Breast epithelium (tissue), 4 donors: Measurements from ENCODE around the gene NACC2. TPM values are rescaled to one million over a fixed set of nuclear protein-coding genes. Genes with fewer than 3 reads are reported as not detected.

Source experiments
- DNase-seq, 2 donors: peaks; one replicate each; pipeline ENCODE4 v3.0.0-alpha.2; 2019; ENCODE audit warnings: low spot score in 2 of 2
- H3K27ac ChIP-seq, 2 donors: fragments of 200-600 bp; sonication (generic) in 1 of 2; one replicate each; pipeline ENCODE4 v1.5.1; 2016 to 2019; ENCODE audit warnings: mild to moderate bottlenecking in 1 of 2
- H3K27me3 ChIP-seq, 2 donors: fragments of 200-600 bp; sonication (generic) in 1 of 2; one replicate each; pipeline versions ENCODE4 v1.5.1 to v1.6.0; 2017 to 2019; ENCODE audit warnings: control low read depth in 1 of 2, mild to moderate bottlenecking in 1 of 2
- H3K36me3 ChIP-seq: fragments of 200-600 bp; one replicate; pipeline ENCODE4 v1.5.1; 2019
- H3K4me1 ChIP-seq, 2 donors: fragments of 200-600 bp; sonication (generic); one replicate each; pipeline ENCODE4 v1.5.1; 2016 to 2019; ENCODE audit warnings: control low read depth in 1 of 2
- H3K4me3 ChIP-seq, 3 donors: fragments of 200-600 bp; sonication (generic); 1 replicate in 2 of 3; 2 replicates in 1 of 3; pipeline ENCODE4 v1.5.1; 2016 to 2019; ENCODE audit warnings: mild to moderate bottlenecking in 3 of 3, moderate library complexity in 2 of 3
- H3K9me3 ChIP-seq, 2 donors: fragments of 200-600 bp; sonication (generic) in 1 of 2; one replicate each; pipeline ENCODE4 v1.5.1; 2016 to 2019; ENCODE audit warnings: control low read depth in 1 of 2
- POLR2A ChIP-seq: fragments of 450-650 bp; IDR thresholded peaks from one replicate; pipeline ENCODE4 v1.6.1; 2016; ENCODE audit warnings: antibody characterized with exemption, mild to moderate bottlenecking, moderate library complexity
- POLR2AphosphoS5 ChIP-seq, 3 donors: sonication (generic); formaldehyde crosslinking; IDR thresholded peaks; one replicate each; pipeline ENCODE4 v1.6.1; 2017; ENCODE audit warnings: antibody characterized with exemption in 3 of 3
- intact Hi-C: fragments of 100-400 bp; cut with DNase I; formaldehyde crosslinking; loops from one replicate; pipeline ENCODE4 v1.15.1; 2023; ENCODE audit warnings: low total_unique reads
- total RNA-seq, 3 donors: library from RNA; depleted of rRNA; stranded (reverse); fragments of >200 nt; gene quantifications; one replicate each; pipeline ENCODE4 v1.1.0, GENCODE V29; 2016
- TF ChIP-seq, protein P1 (sequence below), 3 donors: fragments of 450-650 bp; IDR thresholded peaks; one replicate each; pipeline ENCODE4 v1.5.1; 2016 to 2017; ENCODE audit warnings: antibody characterized with exemption in 3 of 3, mild to moderate bottlenecking in 3 of 3, moderate library complexity in 3 of 3

The NACC2 gene
- total RNA-seq, 3 donors from 2014 or later = 14.0 to 24.2 (median 19.3) TPM

DNA sequence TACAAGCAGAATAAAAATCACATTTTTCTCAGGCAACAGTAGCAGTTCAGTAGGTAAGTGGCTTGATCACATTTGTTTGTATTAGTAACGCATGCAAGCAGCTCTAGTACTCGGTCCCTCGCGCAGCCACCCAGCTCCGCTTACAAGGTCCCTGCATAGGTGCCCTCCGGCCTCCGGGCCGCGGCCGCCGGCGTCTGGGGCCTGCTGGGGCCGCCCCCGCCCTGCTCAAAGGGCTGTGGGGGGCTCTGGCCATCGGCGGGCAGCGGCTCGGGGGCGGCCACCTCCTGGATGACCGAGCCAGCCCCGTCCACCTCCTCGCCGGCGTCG lies 83.8 kb downstream of the NACC2 start:
- peak overlapping the region; percentile 29 to 81 for H3K27ac ChIP-seq
- no peaks in the 10 kb centered on the region for H3K36me3 ChIP-seq
- intact Hi-C loops = no loop called here
- H3K4me3 ChIP-seq = peak overlapping the region in 1 of 3 donors; percentile 39
- H3K9me3 ChIP-seq = no peaks in the 10 kb centered on the region
- no peaks in the 10 kb centered on the region for H3K27me3 ChIP-seq
- no peak for DNase-seq
- TF ChIP-seq, protein P1, sequence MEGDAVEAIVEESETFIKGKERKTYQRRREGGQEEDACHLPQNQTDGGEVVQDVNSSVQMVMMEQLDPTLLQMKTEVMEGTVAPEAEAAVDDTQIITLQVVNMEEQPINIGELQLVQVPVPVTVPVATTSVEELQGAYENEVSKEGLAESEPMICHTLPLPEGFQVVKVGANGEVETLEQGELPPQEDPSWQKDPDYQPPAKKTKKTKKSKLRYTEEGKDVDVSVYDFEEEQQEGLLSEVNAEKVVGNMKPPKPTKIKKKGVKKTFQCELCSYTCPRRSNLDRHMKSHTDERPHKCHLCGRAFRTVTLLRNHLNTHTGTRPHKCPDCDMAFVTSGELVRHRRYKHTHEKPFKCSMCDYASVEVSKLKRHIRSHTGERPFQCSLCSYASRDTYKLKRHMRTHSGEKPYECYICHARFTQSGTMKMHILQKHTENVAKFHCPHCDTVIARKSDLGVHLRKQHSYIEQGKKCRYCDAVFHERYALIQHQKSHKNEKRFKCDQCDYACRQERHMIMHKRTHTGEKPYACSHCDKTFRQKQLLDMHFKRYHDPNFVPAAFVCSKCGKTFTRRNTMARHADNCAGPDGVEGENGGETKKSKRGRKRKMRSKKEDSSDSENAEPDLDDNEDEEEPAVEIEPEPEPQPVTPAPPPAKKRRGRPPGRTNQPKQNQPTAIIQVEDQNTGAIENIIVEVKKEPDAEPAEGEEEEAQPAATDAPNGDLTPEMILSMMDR (IDR thresholded peaks at IDR 0.05) = no peak
- no peak for TF ChIP-seq POLR2A
- no peak for TF ChIP-seq POLR2AphosphoS5 (IDR thresholded peaks at IDR 0.05)
- no peaks in the 10 kb centered on the region for H3K4me1 ChIP-seq

DNA sequence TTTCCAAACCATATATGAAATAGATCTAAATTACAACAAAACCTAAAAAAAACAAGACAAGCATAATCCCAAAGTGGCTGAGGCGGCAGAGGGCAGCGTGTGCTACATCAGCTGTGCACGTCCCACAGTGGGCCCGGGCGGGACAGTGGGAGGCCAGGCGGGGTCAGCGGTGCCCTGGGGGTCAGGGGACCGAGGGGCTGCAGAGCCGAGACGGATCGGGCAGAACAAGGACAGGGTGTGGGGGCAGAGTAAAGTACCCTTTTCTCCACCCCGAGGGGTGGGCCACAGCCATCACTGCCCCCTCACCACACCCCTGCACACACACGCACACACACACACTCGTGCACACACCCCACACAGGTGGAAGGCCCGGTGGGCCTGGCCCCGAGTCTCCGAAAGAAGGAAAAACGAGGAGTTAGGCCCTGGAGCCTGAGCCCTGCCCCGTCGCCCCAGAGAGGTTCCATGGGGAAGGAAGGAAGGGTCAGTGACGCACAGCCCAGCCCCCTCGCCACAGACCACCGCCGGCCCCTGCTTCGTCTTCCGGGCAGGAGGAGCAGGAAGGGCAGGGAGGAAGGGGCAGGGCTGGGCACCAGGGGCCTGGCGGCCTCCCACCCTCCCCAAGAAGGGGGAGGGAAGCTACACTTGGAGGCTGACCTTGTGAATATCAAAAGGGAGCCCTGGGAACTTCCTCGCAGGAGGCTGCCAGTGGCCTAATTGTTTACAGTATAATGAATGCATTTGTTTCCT lies 84.3 kb downstream of the NACC2 start:
- no peak overlapping the region for H3K4me3 ChIP-seq
- no peaks in the 10 kb centered on the region for H3K27me3 ChIP-seq
- H3K9me3 ChIP-seq = no peaks in the 10 kb centered on the region
- intact Hi-C loops = no loop called here
- no peak for DNase-seq
- H3K4me1 ChIP-seq = no peaks in the 10 kb centered on the region
- no peaks in the 10 kb centered on the region for H3K36me3 ChIP-seq
- TF ChIP-seq POLR2A (no peak), POLR2AphosphoS5 (IDR thresholded peaks at IDR 0.05) (no peak)
- TF ChIP-seq, protein P1 (IDR thresholded peaks at IDR 0.05) = no peak
- peak overlapping the region in 1 of 2 donors; percentile 81 for H3K27ac ChIP-seq

DNA sequence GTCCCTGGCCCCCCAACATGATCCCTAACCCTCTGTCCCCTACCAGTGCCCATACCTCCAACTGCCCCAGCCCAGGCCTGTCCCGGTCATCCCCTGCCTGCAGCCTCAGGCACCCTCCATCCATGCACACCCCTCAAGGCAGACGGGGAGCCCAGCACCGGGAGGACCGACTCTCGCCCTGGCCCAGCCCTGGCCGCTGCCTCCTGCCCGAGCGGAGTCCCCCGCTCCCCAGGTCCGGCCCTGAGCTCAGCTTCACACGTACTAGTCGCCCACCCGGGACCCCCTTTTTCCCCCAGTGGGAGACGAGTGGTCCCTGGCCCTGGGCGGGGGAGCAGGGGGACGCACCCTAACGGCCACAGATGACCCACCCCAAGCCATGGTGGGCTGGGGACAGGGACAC lies 84.9 kb downstream of the NACC2 start:
- intact Hi-C loops = no loop called here
- H3K27me3 ChIP-seq = no peaks in the 10 kb centered on the region
- no peaks in the 10 kb centered on the region for H3K9me3 ChIP-seq
- TF ChIP-seq POLR2A (no peak), POLR2AphosphoS5 (IDR thresholded peaks at IDR 0.05) (no peak)
- TF ChIP-seq, protein P1 (IDR thresholded peaks at IDR 0.05) = no peak
- peak overlapping the region in 1 of 2 donors; percentile 81 for H3K27ac ChIP-seq
- H3K36me3 ChIP-seq = no peaks in the 10 kb centered on the region
- no peak for DNase-seq
- H3K4me3 ChIP-seq = no peak overlapping the region
- H3K4me1 ChIP-seq = no peaks in the 10 kb centered on the region

DNA sequence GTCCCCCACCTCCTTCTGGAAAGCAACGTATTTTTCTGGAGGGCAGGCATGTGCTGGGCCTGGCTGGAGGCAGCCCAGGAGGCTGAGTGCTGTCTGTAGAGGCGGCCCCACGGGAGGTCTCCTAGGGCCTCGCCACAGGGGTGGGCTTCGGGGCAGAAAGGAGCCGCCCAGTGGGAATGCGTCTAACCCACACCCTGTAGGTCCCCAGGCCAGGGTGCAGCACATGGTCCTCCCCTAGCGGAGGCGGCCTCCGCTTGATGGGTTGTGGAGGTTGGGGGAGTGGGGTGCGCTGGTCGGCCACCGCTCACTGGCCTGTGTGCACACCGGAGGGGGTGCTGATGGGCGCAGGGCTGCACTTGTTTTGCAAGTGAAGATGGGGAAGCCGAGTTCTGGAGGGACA lies 85.6 kb downstream of the NACC2 start:
- intact Hi-C loops = no loop called here
- Histone ChIP-seq H3K27ac (peak overlapping the region in 1 of 2 donors; percentile 32), H3K27me3 (no peaks in the 10 kb centered on the region), H3K9me3 (no peaks in the 10 kb centered on the region), H3K4me3 (no peak overlapping the region), H3K36me3 (no peaks in the 10 kb centered on the region), H3K4me1 (no peaks in the 10 kb centered on the region)
- no peak for DNase-seq
- TF ChIP-seq, protein P1 (IDR thresholded peaks at IDR 0.05) = no peak
- TF ChIP-seq POLR2AphosphoS5 (IDR thresholded peaks at IDR 0.05) (no peak), POLR2A (no peak)

DNA sequence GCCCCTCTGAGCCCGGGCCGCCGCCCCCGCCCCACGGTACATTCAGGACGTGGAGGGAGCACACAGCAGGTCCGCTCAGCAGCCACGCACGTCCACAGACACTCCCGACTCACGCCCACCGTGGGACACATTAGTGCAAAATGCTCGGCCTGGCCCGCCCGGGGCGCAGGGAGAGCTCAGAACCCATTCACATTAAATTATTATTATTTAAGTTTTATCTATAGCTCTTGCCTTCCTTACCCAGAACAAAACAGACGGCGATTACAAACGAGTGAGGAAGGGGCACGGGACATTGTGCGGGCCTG lies 86.4 kb downstream of the NACC2 start:
- Histone ChIP-seq H3K4me1 (no peaks in the 10 kb centered on the region), H3K9me3 (no peaks in the 10 kb centered on the region), H3K27me3 (no peaks in the 10 kb centered on the region), H3K36me3 (no peaks in the 10 kb centered on the region), H3K27ac (peak overlapping the region in 1 of 2 donors; percentile 32), H3K4me3 (no peak overlapping the region)
- intact Hi-C loops = no loop called here
- DNase-seq = no peak
- TF ChIP-seq, protein P1 (IDR thresholded peaks at IDR 0.05) = no peak
- TF ChIP-seq POLR2A (no peak), POLR2AphosphoS5 (IDR thresholded peaks at IDR 0.05) (no peak)
